Measurements from ENCODE around the gene CCAR1.
"Not testable (repeated sequence)": the region's sequence is repeated elsewhere in the genome, so short reads cannot be mapped to it uniquely, and the experiment has no call there.

CCAR1 gene

GRCh38 chr10:68827592-68827959 is 106.5 kb downstream of the CCAR1 start:
- DNase-seq (ENCODE audit: low spot score): not testable (repeated sequence)

- DNase-seq (ENCODE audit: low spot score): not testable (repeated sequence)
These were observed 107.1 kb downstream of the CCAR1 start for GRCh38 chr10:68828083-68828601.

GRCh38 chr10:68828833-68829232 is 107.8 kb downstream of the CCAR1 start:
- DNase-seq (ENCODE audit: low spot score): no peak

- DNase-seq (ENCODE audit: low spot score): no peak
These were observed 108.5 kb downstream of the CCAR1 start for GRCh38 chr10:68829521-68829920.

GRCh38 chr10:68829952-68830351 is 108.9 kb downstream of the CCAR1 start:
- no peak for DNase-seq (ENCODE audit: low spot score)

GRCh38 chr10:68831961-68832455 is 111.0 kb downstream of the CCAR1 start:
- no peak for DNase-seq (ENCODE audit: low spot score)

GRCh38 chr10:68832601-68833000 is 111.6 kb downstream of the CCAR1 start:
- no peak for DNase-seq (ENCODE audit: low spot score)

- DNase-seq (ENCODE audit: low spot score): no peak
These were observed 116.7 kb downstream of the CCAR1 start for GRCh38 chr10:68837626-68838322.

- not testable (repeated sequence) for DNase-seq (ENCODE audit: low spot score)
These were observed 119.6 kb downstream of the CCAR1 start for GRCh38 chr10:68840650-68841049.

All from CD4-positive, alpha-beta T cell treated with Interleukin-6 at 100 ng/mL for 8 hours (primary cell).